HG03159 (cell line): Measurements from ENCODE around the gene TLCD4.
"Not testable (repeated sequence)": the region's sequence is repeated elsewhere in the genome, so short reads cannot be mapped to it uniquely, and the experiment has no call there.

Experiments
- ATAC-seq: cut with Tn5 transposase; IDR thresholded peaks from one replicate; pipeline ENCODE4 v1.9.1; 2021; ENCODE audit warnings: mild to moderate bottlenecking, moderate library complexity; ENCODE audit not compliant: unreplicated experiment

The TLCD4 gene

GRCh38 chr1:95145493-95145892, 28.3 kb downstream of the TLCD4 start:
- no peak for ATAC-seq

GRCh38 chr1:95146637-95147036, 29.5 kb downstream of the TLCD4 start:
- ATAC-seq: peak; percentile 90

- no peak for ATAC-seq
Measured at GRCh38 chr1:95154096-95154495, 36.9 kb downstream of the TLCD4 start.

- ATAC-seq: not testable (repeated sequence)
Measured at GRCh38 chr1:95165569-95165968, 48.4 kb downstream of the TLCD4 start.
